SK-N-SH treated with all-trans-retinoic acid at 6 μM for 48 hours (cell line): ENCODE results near the gene ZWILCH.

Experiments used
- ATAC-seq: fragments of 200-7000 bp; cut with Tn5 transposase; 3 replicates; pipeline ENCODE4 v1.9.1; 2020; ENCODE audit warnings: mild to moderate bottlenecking, moderate library complexity
- ARNTL ChIP-seq: fragments of 450-650 bp; formaldehyde crosslinking; IDR thresholded peaks from 2 replicates; pipeline ENCODE4 v1.5.0; 2020; ENCODE audit warnings: low read depth, mild to moderate bottlenecking, moderate library complexity, borderline replicate concordance
- BACH2 ChIP-seq: fragments of 250-450 bp; sonication (Bioruptor Pico); IDR thresholded peaks from 2 replicates; pipeline ENCODE4 v1.9.0; 2021; ENCODE audit warnings: mild to moderate bottlenecking, borderline replicate concordance
- CREB5 ChIP-seq: fragments of 250-450 bp; sonication (Bioruptor Pico); IDR thresholded peaks from 2 replicates; pipeline ENCODE4 v1.5.1; 2020; ENCODE audit warnings: low read depth, mild to moderate bottlenecking, moderate library complexity
- CSDC2 ChIP-seq: fragments of 250-450 bp; sonication (Bioruptor Pico); IDR thresholded peaks from 2 replicates; pipeline ENCODE4 v1.5.0; 2020; ENCODE audit warnings: mild to moderate bottlenecking, moderate library complexity
- CSRNP3 ChIP-seq: fragments of 250-450 bp; sonication (Bioruptor Pico); IDR thresholded peaks from 2 replicates; pipeline ENCODE4 v1.5.1; 2021; ENCODE audit warnings: mild to moderate bottlenecking, moderate library complexity
- ESRRG ChIP-seq: fragments of 250-450 bp; sonication (Bioruptor Pico); IDR thresholded peaks from 2 replicates; pipeline ENCODE4 v1.6.1; 2021; ENCODE audit warnings: mild to moderate bottlenecking
- GLIS3 ChIP-seq: fragments of 250-450 bp; sonication (Bioruptor Pico); IDR thresholded peaks from 2 replicates; pipeline ENCODE4 v1.5.0; 2020; ENCODE audit warnings: mild to moderate bottlenecking, moderate library complexity
- ISL1 ChIP-seq: fragments of 250-450 bp; sonication (Bioruptor Pico); IDR thresholded peaks from 2 replicates; pipeline ENCODE4 v2.1.2; 2022; ENCODE audit warnings: mild to moderate bottlenecking, moderate library complexity
- OSR1 ChIP-seq: fragments of 250-450 bp; sonication (Bioruptor Pico); IDR thresholded peaks from 2 replicates; pipeline ENCODE4 v1.8.0; 2022; ENCODE audit warnings: moderate library complexity, mild to moderate bottlenecking, inconsistent platforms
- PATZ1 ChIP-seq: fragments of 250-450 bp; sonication (Bioruptor Pico); IDR thresholded peaks from 2 replicates; pipeline ENCODE4 v1.8.0; 2020; ENCODE audit warnings: mild to moderate bottlenecking, moderate library complexity, borderline replicate concordance
- PPARA ChIP-seq: fragments of 250-450 bp; sonication (Bioruptor Pico); IDR thresholded peaks from 2 replicates; pipeline ENCODE4 v1.5.0; 2020; ENCODE audit warnings: mild to moderate bottlenecking, borderline replicate concordance
- RARB ChIP-seq: fragments of 250-450 bp; sonication (Bioruptor Pico); IDR thresholded peaks from 2 replicates; pipeline ENCODE4 v1.8.0; 2021; ENCODE audit warnings: mild to moderate bottlenecking, moderate library complexity
- SNAI2 ChIP-seq: fragments of 250-450 bp; sonication (Bioruptor Pico); IDR thresholded peaks from 2 replicates; pipeline ENCODE4 v1.5.0; 2020; ENCODE audit warnings: mild to moderate bottlenecking, moderate library complexity
- TCF4 ChIP-seq: fragments of 250-450 bp; sonication (Bioruptor Pico); IDR thresholded peaks from 2 replicates; pipeline ENCODE4 v1.8.0; 2021; ENCODE audit warnings: mild to moderate bottlenecking, moderate library complexity, borderline replicate concordance
- TOX ChIP-seq: fragments of 250-450 bp; sonication (Bioruptor Pico); IDR thresholded peaks from 2 replicates; pipeline ENCODE4 v1.8.0; 2021; ENCODE audit warnings: mild to moderate bottlenecking, moderate library complexity, borderline replicate concordance
- TSHZ2 ChIP-seq: fragments of 250-450 bp; sonication (Bioruptor Pico); IDR thresholded peaks from 2 replicates; pipeline ENCODE4 v1.5.0; 2020; ENCODE audit warnings: mild to moderate bottlenecking, moderate library complexity
- ZC3H10 ChIP-seq: fragments of 250-450 bp; sonication (Bioruptor Pico); IDR thresholded peaks from 2 replicates; pipeline ENCODE4 v1.5.1; 2021; ENCODE audit warnings: mild to moderate bottlenecking, moderate library complexity
- ZFP3 ChIP-seq: fragments of 250-450 bp; sonication (Bioruptor Pico); IDR thresholded peaks from 2 replicates; pipeline ENCODE4 v1.5.0; 2020; ENCODE audit warnings: mild to moderate bottlenecking, moderate library complexity
- ZFP30 ChIP-seq: fragments of 450-650 bp; formaldehyde crosslinking; IDR thresholded peaks from 2 replicates; pipeline ENCODE4 v1.5.0; 2022; ENCODE audit warnings: mild to moderate bottlenecking, moderate library complexity
- ZNF565 ChIP-seq: fragments of 450-650 bp; formaldehyde crosslinking; conservative IDR thresholded peaks from 2 replicates; pipeline ENCODE4 v1.5.0; 2020; ENCODE audit warnings: low read depth, mild to moderate bottlenecking, moderate library complexity
- ZNF70 ChIP-seq: fragments of 450-650 bp; formaldehyde crosslinking; IDR thresholded peaks from 2 replicates; pipeline ENCODE4 v1.5.0; 2020; ENCODE audit warnings: mild to moderate bottlenecking, moderate library complexity
- ZNF8 ChIP-seq: fragments of 450-650 bp; formaldehyde crosslinking; IDR thresholded peaks from 2 replicates; pipeline ENCODE4 v1.5.0; 2020; ENCODE audit warnings: mild to moderate bottlenecking, moderate library complexity
- TF ChIP-seq, protein P1 (sequence below): fragments of 250-450 bp; sonication (Bioruptor Pico); IDR thresholded peaks from 2 replicates; pipeline ENCODE4 v1.8.0; 2021; ENCODE audit warnings: low read depth, mild to moderate bottlenecking, moderate library complexity, borderline replicate concordance

The ZWILCH gene

GRCh38 chr15:66474963-66475362 is 30.2 kb upstream of the ZWILCH start:
- TF ChIP-seq CSDC2 (CRISPR knock-in tag) = no peak
- TF ChIP-seq TOX (CRISPR knock-in tag) = no peak
- TF ChIP-seq TSHZ2 (CRISPR knock-in tag) = no peak
- no peak for TF ChIP-seq ESRRG
- TF ChIP-seq CSRNP3 (CRISPR knock-in tag) = no peak
- TF ChIP-seq SNAI2 = no peak
- TF ChIP-seq, protein P1, sequence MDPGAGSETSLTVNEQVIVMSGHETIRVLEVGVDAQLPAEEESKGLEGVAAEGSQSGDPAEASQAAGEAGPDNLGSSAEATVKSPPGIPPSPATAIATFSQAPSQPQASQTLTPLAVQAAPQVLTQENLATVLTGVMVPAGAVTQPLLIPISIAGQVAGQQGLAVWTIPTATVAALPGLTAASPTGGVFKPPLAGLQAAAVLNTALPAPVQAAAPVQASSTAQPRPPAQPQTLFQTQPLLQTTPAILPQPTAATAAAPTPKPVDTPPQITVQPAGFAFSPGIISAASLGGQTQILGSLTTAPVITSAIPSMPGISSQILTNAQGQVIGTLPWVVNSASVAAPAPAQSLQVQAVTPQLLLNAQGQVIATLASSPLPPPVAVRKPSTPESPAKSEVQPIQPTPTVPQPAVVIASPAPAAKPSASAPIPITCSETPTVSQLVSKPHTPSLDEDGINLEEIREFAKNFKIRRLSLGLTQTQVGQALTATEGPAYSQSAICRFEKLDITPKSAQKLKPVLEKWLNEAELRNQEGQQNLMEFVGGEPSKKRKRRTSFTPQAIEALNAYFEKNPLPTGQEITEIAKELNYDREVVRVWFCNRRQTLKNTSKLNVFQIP = no peak
- no peak for TF ChIP-seq OSR1 (CRISPR knock-in tag)
- TF ChIP-seq BACH2 (CRISPR knock-in tag) = no peak
- TF ChIP-seq RARB (CRISPR knock-in tag) = no peak
- TF ChIP-seq ARNTL (CRISPR knock-in tag) = no peak
- no peak for TF ChIP-seq ZNF565
- no peak for TF ChIP-seq ZC3H10 (CRISPR knock-in tag)
- ATAC-seq = no peak

DNA sequence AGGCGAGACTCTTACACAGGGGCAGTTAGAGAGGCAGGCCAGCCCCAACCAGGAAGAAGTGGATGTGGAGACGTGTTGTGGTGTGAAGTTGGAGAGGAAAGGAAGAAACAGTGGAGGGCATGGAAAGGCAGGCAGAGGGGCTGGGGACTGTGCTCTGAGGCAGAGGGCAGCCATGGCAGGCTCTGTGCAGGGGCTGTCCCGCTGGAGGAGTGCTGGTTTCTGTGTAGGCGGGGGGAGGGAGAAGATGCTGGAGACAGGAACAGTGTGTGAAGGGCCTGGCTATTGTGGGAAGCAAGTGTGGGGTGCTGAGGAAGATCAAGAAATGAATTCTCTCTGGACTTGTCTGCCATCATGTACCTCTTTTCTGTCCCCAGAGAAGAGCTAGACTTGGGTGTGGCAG is 28.6 kb upstream of the ZWILCH start:
- TF ChIP-seq ZFP3 = no peak
- TF ChIP-seq TOX (CRISPR knock-in tag) = no peak
- TF ChIP-seq ZFP30 (CRISPR knock-in tag) = no peak
- TF ChIP-seq ARNTL (CRISPR knock-in tag) = no peak
- no peak for TF ChIP-seq ZNF565
- no peak for TF ChIP-seq SNAI2
- no peak for TF ChIP-seq TCF4 (CRISPR knock-in tag)
- TF ChIP-seq OSR1 (CRISPR knock-in tag) = no peak
- TF ChIP-seq GLIS3 (CRISPR knock-in tag) = no peak
- no peak for TF ChIP-seq BACH2 (CRISPR knock-in tag)
- TF ChIP-seq ZC3H10 (CRISPR knock-in tag) = no peak
- no peak for TF ChIP-seq CSRNP3 (CRISPR knock-in tag)
- no peak for TF ChIP-seq PPARA (CRISPR knock-in tag)
- no peak for TF ChIP-seq ZNF70 (CRISPR knock-in tag)
- no peak for TF ChIP-seq ESRRG
- TF ChIP-seq RARB (CRISPR knock-in tag) = no peak
- no peak for TF ChIP-seq PATZ1 (CRISPR knock-in tag)

DNA sequence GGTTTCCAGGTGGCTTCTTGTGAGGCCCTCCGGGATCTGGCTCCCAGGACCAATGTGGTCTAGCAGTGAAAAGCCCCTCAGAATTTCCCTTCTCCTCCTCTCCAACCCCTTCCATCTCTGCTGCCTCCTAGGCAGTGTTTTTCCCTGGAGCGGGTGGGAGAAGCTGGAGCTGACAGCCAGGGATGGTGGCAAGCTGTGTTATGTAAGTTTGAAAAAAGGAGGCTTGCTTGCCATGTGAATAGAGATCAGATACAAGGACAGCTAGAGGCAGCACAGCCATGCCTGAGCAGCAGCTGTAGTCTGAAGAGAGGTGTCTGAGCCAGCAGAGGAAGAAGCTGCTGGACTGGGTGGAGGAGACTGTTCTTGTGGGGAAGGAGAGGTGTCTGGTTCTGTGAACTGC is 28.1 kb upstream of the ZWILCH start:
- ATAC-seq = no peak
- TF ChIP-seq PATZ1 (CRISPR knock-in tag) (no peak), ZFP3 (no peak), ZFP30 (CRISPR knock-in tag) (no peak), TOX (CRISPR knock-in tag) (no peak), CREB5 (CRISPR knock-in tag) (no peak), TCF4 (CRISPR knock-in tag) (no peak), ZNF8 (CRISPR knock-in tag) (no peak), PPARA (CRISPR knock-in tag) (no peak), RARB (CRISPR knock-in tag) (no peak), ISL1 (CRISPR knock-in tag) (no peak), ZNF565 (no peak), ZNF70 (CRISPR knock-in tag) (no peak), SNAI2 (no peak), ARNTL (CRISPR knock-in tag) (no peak), CSDC2 (CRISPR knock-in tag) (no peak), BACH2 (CRISPR knock-in tag) (no peak), ESRRG (no peak)

More for the DNA sequence above, 28.6 kb upstream of the ZWILCH start:
- ATAC-seq = no peak
